NCI-H2227 (cell line): ENCODE data around the gene MORN3.
"Not testable (repeated sequence)": the region's sequence is repeated elsewhere in the genome, so short reads cannot be mapped to it uniquely, and the experiment has no call there.

Experiments
- DNase-seq: peaks from one replicate; lab custom pipeline; 2025; ENCODE audit not compliant: unreplicated experiment; lab: John Stamatoyannopoulos, UW

The MORN3 gene

GRCh38 chr12:121669521-121669900 lies at the start of gene MORN3:
MORN3 (minus strand) TSS chr12:121669654; CDS start chr12:121669483, 171 bp downstream.
- DNase-seq: no peak

GRCh38 chr12:121718653-121719239 lies 49.3 kb upstream of the MORN3 start:
- no peak for DNase-seq

GRCh38 chr12:121717041-121717699 lies 47.7 kb upstream of the MORN3 start:
- no peak for DNase-seq

GRCh38 chr12:121715862-121716435 lies 46.5 kb upstream of the MORN3 start:
- DNase-seq: no peak

- DNase-seq: not testable (repeated sequence)
Measured at GRCh38 chr12:121715055-121715454, 45.6 kb upstream of the MORN3 start.

- no peak for DNase-seq
Measured at GRCh38 chr12:121713793-121714192, 44.3 kb upstream of the MORN3 start.

GRCh38 chr12:121713257-121713777 lies 43.9 kb upstream of the MORN3 start:
- DNase-seq: no peak

GRCh38 chr12:121712461-121713256 lies 43.2 kb upstream of the MORN3 start, which contains the start of gene TMEM120B:
TMEM120B (plus strand) TSS chr12:121712752; CDS start chr12:121712896, 144 bp downstream.
- DNase-seq: peak; percentile 86

GRCh38 chr12:121712190-121712460 lies 42.7 kb upstream of the MORN3 start:
- DNase-seq: peak; percentile 45

GRCh38 chr12:121711361-121712189 lies 42.1 kb upstream of the MORN3 start:
- DNase-seq: no peak

GRCh38 chr12:121709478-121709961 lies 40.1 kb upstream of the MORN3 start:
- DNase-seq: no peak

GRCh38 chr12:121709064-121709424 lies 39.6 kb upstream of the MORN3 start:
- not testable (repeated sequence) for DNase-seq

- DNase-seq: no peak
Measured at GRCh38 chr12:121708313-121709063, 39.0 kb upstream of the MORN3 start.

- no peak for DNase-seq
Measured at GRCh38 chr12:121705514-121705913, 36.1 kb upstream of the MORN3 start.

- no peak for DNase-seq
Measured at GRCh38 chr12:121702944-121703343, 33.5 kb upstream of the MORN3 start.

- no peak for DNase-seq
Measured at GRCh38 chr12:121701667-121702277, 32.3 kb upstream of the MORN3 start.

GRCh38 chr12:121697861-121698260 lies 28.4 kb upstream of the MORN3 start:
- not testable (repeated sequence) for DNase-seq

- peak; percentile 77 for DNase-seq
Measured at GRCh38 chr12:121697093-121697698, 27.7 kb upstream of the MORN3 start.

GRCh38 chr12:121693155-121693687 lies 23.8 kb upstream of the MORN3 start:
- DNase-seq: peak; percentile 32
